Transverse colon (tissue), 4 donors: Measurements from ENCODE around the gene HSD17B8. TPM values are rescaled to one million over a fixed set of nuclear protein-coding genes. Genes with fewer than 3 reads are reported as not detected.

ENCODE experiments used
- DNase-seq: peaks from one replicate; pipeline ENCODE4 v3.0.0-alpha.2; 2019
- H3K27ac ChIP-seq, 4 donors: fragments of 200-600 bp; sonication (generic); 2 replicates each; pipeline ENCODE4 v1.5.1; 2016 to 2018; ENCODE audit warnings: inconsistent platforms in 4 of 4
- H3K27me3 ChIP-seq: fragments of 200-600 bp; sonication (generic); 2 replicates; pipeline ENCODE4 v1.5.1; 2017; ENCODE audit warnings: inconsistent platforms
- H3K36me3 ChIP-seq, 4 donors: fragments of 200-600 bp; sonication (generic); 2 replicates each; pipeline ENCODE4 v1.5.1; 2017 to 2019; ENCODE audit warnings: inconsistent platforms in 4 of 4
- H3K4me1 ChIP-seq, 4 donors: fragments of 200-600 bp; sonication (generic); 2 replicates each; pipeline ENCODE4 v1.5.1; 2017 to 2020; ENCODE audit warnings: inconsistent platforms in 4 of 4
- H3K4me3 ChIP-seq, 4 donors: fragments of 200-600 bp; sonication (generic); 1 replicate in 1 of 4; 2 replicates in 3 of 4; pipeline versions ENCODE4 v1.5.1 to v1.6.1; 2017 to 2019; ENCODE audit warnings: inconsistent platforms in 4 of 4
- H3K9me3 ChIP-seq, 2 donors: fragments of 200-600 bp; sonication (generic); 2 replicates each; pipeline ENCODE4 v1.5.1; 2017 to 2019; ENCODE audit warnings: inconsistent platforms in 2 of 2
- CTCF ChIP-seq, 5 experiments: fragments of 200-600 bp in 3 of 5; fragments of 450-650 bp in 2 of 5; sonication (generic) in 3 of 5; IDR thresholded peaks; 1 replicate in 2 of 5; 2 replicates in 3 of 5; pipeline ENCODE4 v1.5.1; 2016 to 2017; ENCODE audit warnings: antibody characterized with exemption in 5 of 5, inconsistent platforms in 3 of 5, mild to moderate bottlenecking in 2 of 5, moderate library complexity in 1 of 5
- EP300 ChIP-seq: sonication (generic); formaldehyde crosslinking; IDR thresholded peaks from one replicate; pipeline ENCODE4 v1.6.1; 2017; ENCODE audit warnings: antibody characterized with exemption, low read depth
- POLR2A ChIP-seq: fragments of 450-650 bp; IDR thresholded peaks from one replicate; pipeline ENCODE4 v1.6.1; 2016; ENCODE audit warnings: antibody characterized with exemption, mild to moderate bottlenecking, moderate library complexity
- POLR2AphosphoS5 ChIP-seq, 3 donors: sonication (generic); formaldehyde crosslinking; IDR thresholded peaks; one replicate each; pipeline ENCODE4 v1.6.1; 2016; ENCODE audit warnings: antibody characterized with exemption in 3 of 3
- WGBS, 2 donors: methylation state at CpG; one replicate each; pipeline ENCODE4 v1.1.5; 2018; ENCODE audit warnings: low coverage in 1 of 2; 5-methylcytosine and 5-hydroxymethylcytosine counted together
- in situ Hi-C, 4 donors: fragments of 200-750 bp; cut with MboI; loops; one replicate each; pipeline versions ENCODE4 v1.15.0 to v1.15.1; 2017; ENCODE audit warnings: low sequenced_read_pairs in 3 of 4, low pct_ligation_motif_present in 1 of 4, low pct_unique_long_range_greater_than_20kb in 1 of 4
- intact Hi-C: fragments of 100-400 bp; cut with DNase I; formaldehyde crosslinking; loops from one replicate; pipeline ENCODE4 v1.15.1; 2023; ENCODE audit warnings: low total_unique reads
- total RNA-seq, 4 donors: library from RNA; depleted of rRNA; stranded (reverse); fragments of >200 nt; gene quantifications; one replicate each; pipeline ENCODE4 v1.1.0, GENCODE V29; 2016

The HSD17B8 gene
- total RNA-seq, 4 donors from 2014 or later: 34.3 to 65.7 (median 43.1) TPM

GRCh38 chr6:33200219-33201146 lies 4.0 kb upstream of the HSD17B8 start, which contains the start of the genes RXRB and SLC39A7:
TSS of gene RXRB (minus strand) at chr6:33200665. CDS start at chr6:33200476, 189 bp downstream.
TSS of gene SLC39A7 (plus strand) at chr6:33200867. CDS start at chr6:33201246, 379 bp downstream.
- peak; percentile 99 for DNase-seq
- no peaks in the 10 kb centered on the region for H3K27me3 ChIP-seq
- no peaks in the 10 kb centered on the region for H3K9me3 ChIP-seq
- in situ Hi-C loops (no loop called here), intact Hi-C loops (no loop called here)
- peak within 1 kb of the TSS; percentile 76 to 98 (median 84) for H3K4me3 ChIP-seq
- peak within 1 kb of the TSS; percentile 92 to 98 (median 95) for H3K27ac ChIP-seq
- H3K4me1 ChIP-seq: peaks cover 34 to 62% (median 49%) of the 10 kb centered on the region in 4 donors
- H3K36me3 ChIP-seq: peaks cover 0 to 11% (median 6%) of the 10 kb centered on the region in 4 donors
- no peak for TF ChIP-seq CTCF (IDR thresholded peaks at IDR 0.05)
- TF ChIP-seq POLR2AphosphoS5 (IDR thresholded peaks at IDR 0.05): peak; percentile 73 to 77 (median 75)
- TF ChIP-seq EP300: no peak
- TF ChIP-seq POLR2A: peak; percentile 78
- 0% methylated on average over 62 of the region's 68 CpGs; no CpG with 5 or more reads in 1 of the 2 donors for WGBS, 2 donors

DNA sequence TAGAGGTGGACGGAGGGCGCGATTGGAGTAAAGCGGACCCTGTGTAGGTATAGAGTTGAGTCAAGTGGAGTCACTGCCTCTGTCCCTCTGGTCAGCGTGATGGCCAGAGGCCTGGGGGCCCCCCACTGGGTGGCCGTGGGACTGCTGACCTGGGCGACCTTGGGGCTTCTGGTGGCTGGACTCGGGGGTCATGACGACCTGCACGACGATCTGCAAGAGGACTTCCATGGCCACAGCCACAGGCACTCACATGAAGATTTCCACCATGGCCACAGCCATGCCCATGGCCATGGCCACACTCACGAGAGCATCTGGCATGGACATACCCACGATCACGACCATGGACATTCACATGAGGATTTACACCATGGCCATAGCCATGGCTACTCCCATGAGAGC lies 3.3 kb upstream of the HSD17B8 start:
- intact Hi-C loops (no loop called here), in situ Hi-C loops (no loop called here)
- no peaks in the 10 kb centered on the region for H3K9me3 ChIP-seq
- peaks cover 34 to 63% (median 49%) of the 10 kb centered on the region in 4 donors for H3K4me1 ChIP-seq
- TF ChIP-seq POLR2AphosphoS5 (IDR thresholded peaks at IDR 0.05): no peak
- TF ChIP-seq CTCF (IDR thresholded peaks at IDR 0.05): peak in 1 of 5 experiments; percentile 39
- TF ChIP-seq EP300: no peak
- no peak for TF ChIP-seq POLR2A
- H3K27me3 ChIP-seq: no peaks in the 10 kb centered on the region
- H3K4me3 ChIP-seq: peak overlapping the region; percentile 74 to 84 (median 80)
- H3K27ac ChIP-seq: peak overlapping the region; percentile 92 to 98 (median 95)
- peaks cover 0 to 9% (median 4%) of the 10 kb centered on the region in 4 donors for H3K36me3 ChIP-seq
- DNase-seq: no peak
- WGBS, 2 donors: 2% methylated on average over 14 of the region's 14 CpGs; no CpG with 5 or more reads in 1 of the 2 donors

DNA sequence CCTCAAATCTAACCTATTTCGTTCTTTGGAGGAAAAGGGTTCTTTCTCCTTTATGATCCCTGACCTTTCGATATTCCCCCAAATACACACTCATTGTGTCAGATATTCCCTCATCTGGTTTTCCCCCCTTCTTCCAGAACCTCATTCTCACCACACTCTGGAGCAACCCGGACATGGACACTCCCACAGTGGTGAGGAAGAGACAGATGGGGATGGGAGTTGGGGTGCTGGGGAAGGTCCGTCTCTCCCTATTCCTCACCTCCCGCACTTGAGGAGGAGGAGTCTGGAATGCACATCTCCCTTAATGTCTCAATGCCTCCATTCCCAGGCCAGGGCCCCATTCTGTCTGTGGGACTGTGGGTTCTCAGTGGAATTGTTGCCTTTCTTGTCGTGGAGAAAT lies 2.5 kb upstream of the HSD17B8 start:
- peak overlapping the region in 2 of 4 donors; percentile 92 to 94 for H3K27ac ChIP-seq
- no peaks in the 10 kb centered on the region for H3K27me3 ChIP-seq
- in situ Hi-C loops (no loop called here), intact Hi-C loops (no loop called here)
- H3K36me3 ChIP-seq: peaks cover 0 to 6% (median 3%) of the 10 kb centered on the region in 4 donors
- peaks cover 34 to 64% (median 49%) of the 10 kb centered on the region in 4 donors for H3K4me1 ChIP-seq
- H3K9me3 ChIP-seq: no peaks in the 10 kb centered on the region
- H3K4me3 ChIP-seq: peak overlapping the region in 3 of 4 donors; percentile 76 to 84 (median 84)
- WGBS, 2 donors: 83 to 93% methylated on average over 4 to 6 of the region's 6 CpGs
- TF ChIP-seq CTCF (IDR thresholded peaks at IDR 0.05) (no peak), POLR2AphosphoS5 (IDR thresholded peaks at IDR 0.05) (no peak), EP300 (no peak), POLR2A (no peak)
- no peak for DNase-seq

DNA sequence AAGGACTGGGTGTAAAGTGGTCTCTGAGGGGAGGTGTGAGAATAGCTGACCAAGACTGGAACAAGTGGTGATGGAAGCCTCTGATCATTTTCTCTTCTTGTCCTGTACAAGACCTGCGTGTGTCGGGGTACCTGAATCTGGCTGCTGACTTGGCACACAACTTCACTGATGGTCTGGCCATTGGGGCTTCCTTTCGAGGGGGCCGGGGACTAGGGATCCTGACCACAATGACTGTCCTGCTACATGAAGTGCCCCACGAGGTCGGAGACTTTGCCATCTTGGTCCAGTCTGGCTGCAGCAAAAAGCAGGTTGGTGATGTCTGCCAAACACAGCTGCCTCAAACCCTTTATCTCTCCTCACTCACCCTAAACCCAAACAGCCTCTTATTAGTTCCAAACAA lies 1.7 kb upstream of the HSD17B8 start:
- no peak for DNase-seq
- intact Hi-C loops: no loop called here
- in situ Hi-C loops: no loop called here
- 87% methylated on average over 6 of the region's 6 CpGs; no CpG with 5 or more reads in 1 of the 2 donors for WGBS, 2 donors
- H3K27me3 ChIP-seq: no peaks in the 10 kb centered on the region
- H3K4me3 ChIP-seq: no peak overlapping the region
- H3K27ac ChIP-seq: no peak overlapping the region
- peaks cover 34 to 66% (median 54%) of the 10 kb centered on the region in 4 donors for H3K4me1 ChIP-seq
- TF ChIP-seq POLR2AphosphoS5 (IDR thresholded peaks at IDR 0.05) (no peak), EP300 (no peak), CTCF (IDR thresholded peaks at IDR 0.05) (no peak)
- peaks cover 0 to 6% (median 1%) of the 10 kb centered on the region in 4 donors for H3K36me3 ChIP-seq
- H3K9me3 ChIP-seq: no peaks in the 10 kb centered on the region
